Fibroblast of lung (primary cell): Measurements from ENCODE around the gene ARPP21. TPM values are rescaled to one million over a fixed set of nuclear protein-coding genes. Genes with fewer than 3 reads are reported as not detected.

ENCODE experiments used
- DNase-seq, 2 donors: peaks; one replicate each; pipeline versions ENCODE4 v3.0.0 to v3.0.0-alpha.2; 2010; ENCODE audit warnings: low read depth in 2 of 2
- H2AFZ ChIP-seq: 2 replicates; pipeline ENCODE4 v1.5.1; 2012; ENCODE audit warnings: low read length, control low read depth, inconsistent platforms
- H3K27ac ChIP-seq: 2 replicates; pipeline ENCODE4 v1.5.1; 2011; ENCODE audit warnings: low read length, control low read depth; ENCODE audit not compliant: insufficient read depth
- H3K27me3 ChIP-seq: 2 replicates; pipeline ENCODE4 v1.5.1; 2011; ENCODE audit warnings: mild to moderate bottlenecking, low read length; ENCODE audit not compliant: control insufficient read depth, insufficient read depth
- H3K36me3 ChIP-seq: 2 replicates; pipeline ENCODE4 v1.5.1; 2011; ENCODE audit warnings: low read length; ENCODE audit not compliant: control insufficient read depth, insufficient read depth
- H3K4me1 ChIP-seq: 2 replicates; pipeline ENCODE4 v1.5.1; 2011; ENCODE audit warnings: low read length; ENCODE audit not compliant: control insufficient read depth, insufficient read depth; ENCODE audit errors: extremely low read depth
- H3K4me2 ChIP-seq: 2 replicates; pipeline ENCODE4 v1.5.1; 2011; ENCODE audit warnings: low read length, control low read depth; ENCODE audit not compliant: insufficient read depth; ENCODE audit errors: extremely low read depth
- H3K4me3 ChIP-seq, 4 experiments: fragments of 200-600 bp in 1 of 4; sonication (generic) in 1 of 4; replicated peaks in 1 of 4; 2 replicates each; pipeline ENCODE4 v1.5.1; 2011 to 2016; ENCODE audit warnings: low read length in 4 of 4, low read depth in 3 of 4, mild to moderate bottlenecking in 3 of 4, control low read depth in 2 of 4, inconsistent platforms in 1 of 4, mixed read lengths in 1 of 4; ENCODE audit not compliant: insufficient read depth in 1 of 4; ENCODE audit errors: control extremely low read depth in 1 of 4
- H3K79me2 ChIP-seq: 2 replicates; pipeline ENCODE4 v1.5.1; 2012; ENCODE audit warnings: mild to moderate bottlenecking, low read length, inconsistent platforms; ENCODE audit not compliant: control insufficient read depth, insufficient read depth
- H3K9ac ChIP-seq: 2 replicates; pipeline ENCODE4 v1.5.1; 2011; ENCODE audit warnings: mild to moderate bottlenecking, low read length, control low read depth; ENCODE audit not compliant: insufficient read depth
- H3K9me3 ChIP-seq: 2 replicates; pipeline ENCODE4 v1.5.1; 2012; ENCODE audit warnings: low read depth, low read length; ENCODE audit not compliant: control insufficient read depth, insufficient read depth
- H4K20me1 ChIP-seq: 2 replicates; pipeline ENCODE4 v1.5.1; 2011; ENCODE audit warnings: low read length; ENCODE audit not compliant: control insufficient read depth, insufficient read depth; ENCODE audit errors: extremely low read depth
- EZH2 ChIP-seq: IDR thresholded peaks from 2 replicates; pipeline ENCODE4 v1.5.1; 2012; ENCODE audit warnings: low read length, control low read depth, mild to moderate bottlenecking; ENCODE audit errors: missing control alignments
- polyA plus RNA-seq, 2 donors: library from polyadenylated mRNA; depleted of rRNA in 1 of 2; stranded (reverse) in 1 of 2; unstranded in 1 of 2; fragments of >200 nt; gene quantifications; 2 replicates each; pipeline ENCODE4 v1.2.1, GENCODE V29; 2011 to 2012; ENCODE audit warnings: missing spikeins in 1 of 2
- total RNA-seq: library from RNA; depleted of rRNA; stranded (reverse); fragments of >200 nt; gene quantifications from 2 replicates; pipeline ENCODE4 v1.2.1, GENCODE V29; 2014
- TF ChIP-seq, protein P1 (sequence below), 2 donors: IDR thresholded peaks in 1 of 2; conservative IDR thresholded peaks in 1 of 2; 1 replicate in 1 of 2; 2 replicates in 1 of 2; pipeline ENCODE4 v1.5.1; 2011 to 2012; ENCODE audit warnings: low read length in 2 of 2, control low read depth in 1 of 2, inconsistent platforms in 1 of 2, low read depth in 1 of 2, mild to moderate bottlenecking in 1 of 2

The ARPP21 gene
- total and polyA plus RNA-seq, 2 donors (not counting 1 experiment from before 2014, with no cell fraction given), result not detected

DNA sequence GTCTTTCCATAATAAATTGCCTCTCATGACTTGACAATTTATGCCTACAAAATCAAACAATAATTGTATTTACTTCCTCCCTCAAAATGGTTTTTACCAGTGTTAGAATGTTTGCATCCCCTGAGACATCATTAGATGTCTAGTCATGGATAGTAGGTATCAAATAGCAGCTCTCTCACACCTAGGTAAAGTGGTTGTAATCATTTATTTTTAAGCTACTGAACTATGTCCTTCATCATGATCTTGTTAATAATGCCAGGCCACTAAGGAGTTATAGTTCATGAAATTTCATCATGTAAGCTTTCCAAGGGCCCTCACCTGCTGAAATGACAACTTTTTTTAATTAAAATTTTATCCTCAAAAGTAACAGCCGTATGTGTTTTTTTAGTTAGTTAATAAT, 134.1 kb downstream of the ARPP21 start:
- DNase-seq, result no peak
- Histone ChIP-seq H3K4me2 (no peak overlapping the region), H3K4me1 (no peaks in the 10 kb centered on the region), H3K36me3 (no peaks in the 10 kb centered on the region), H3K9ac (no peak overlapping the region), H3K27me3 (no peaks in the 10 kb centered on the region), H3K27ac (no peak overlapping the region), H3K9me3 (no peaks in the 10 kb centered on the region), H3K4me3 (no peak overlapping the region), H2AFZ (no peak overlapping the region), H4K20me1 (no peaks in the 10 kb centered on the region), H3K79me2 (no peaks in the 10 kb centered on the region)
- TF ChIP-seq, protein P1, sequence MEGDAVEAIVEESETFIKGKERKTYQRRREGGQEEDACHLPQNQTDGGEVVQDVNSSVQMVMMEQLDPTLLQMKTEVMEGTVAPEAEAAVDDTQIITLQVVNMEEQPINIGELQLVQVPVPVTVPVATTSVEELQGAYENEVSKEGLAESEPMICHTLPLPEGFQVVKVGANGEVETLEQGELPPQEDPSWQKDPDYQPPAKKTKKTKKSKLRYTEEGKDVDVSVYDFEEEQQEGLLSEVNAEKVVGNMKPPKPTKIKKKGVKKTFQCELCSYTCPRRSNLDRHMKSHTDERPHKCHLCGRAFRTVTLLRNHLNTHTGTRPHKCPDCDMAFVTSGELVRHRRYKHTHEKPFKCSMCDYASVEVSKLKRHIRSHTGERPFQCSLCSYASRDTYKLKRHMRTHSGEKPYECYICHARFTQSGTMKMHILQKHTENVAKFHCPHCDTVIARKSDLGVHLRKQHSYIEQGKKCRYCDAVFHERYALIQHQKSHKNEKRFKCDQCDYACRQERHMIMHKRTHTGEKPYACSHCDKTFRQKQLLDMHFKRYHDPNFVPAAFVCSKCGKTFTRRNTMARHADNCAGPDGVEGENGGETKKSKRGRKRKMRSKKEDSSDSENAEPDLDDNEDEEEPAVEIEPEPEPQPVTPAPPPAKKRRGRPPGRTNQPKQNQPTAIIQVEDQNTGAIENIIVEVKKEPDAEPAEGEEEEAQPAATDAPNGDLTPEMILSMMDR (conservative IDR thresholded peaks at IDR 0.05 in 1 of 2, IDR thresholded peaks at IDR 0.05 in 1 of 2; ENCODE audit: low read depth in 1 of 2, low read length in 2 of 2), result no peak
- TF ChIP-seq EZH2, result no peak

DNA sequence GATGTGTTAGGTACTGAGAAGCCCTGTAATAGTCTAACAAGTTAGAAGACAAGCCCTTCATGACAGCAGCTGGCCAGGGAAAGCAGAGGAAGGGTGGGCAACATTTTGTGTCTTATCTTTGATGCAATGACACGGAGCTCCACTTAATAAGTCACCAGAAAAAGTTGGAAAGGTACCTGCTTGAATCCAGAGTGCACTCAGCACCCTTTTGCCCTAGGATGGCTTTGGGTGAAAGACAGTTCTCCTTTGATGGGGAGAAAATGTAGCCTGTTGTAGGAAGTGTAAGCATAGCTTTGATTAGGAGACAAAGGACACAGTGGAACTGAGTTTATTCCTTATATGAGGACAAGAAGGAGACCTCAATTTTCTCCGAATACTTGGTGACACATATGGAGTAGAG, 137.0 kb downstream of the ARPP21 start:
- H3K4me1 ChIP-seq, result no peaks in the 10 kb centered on the region

DNA sequence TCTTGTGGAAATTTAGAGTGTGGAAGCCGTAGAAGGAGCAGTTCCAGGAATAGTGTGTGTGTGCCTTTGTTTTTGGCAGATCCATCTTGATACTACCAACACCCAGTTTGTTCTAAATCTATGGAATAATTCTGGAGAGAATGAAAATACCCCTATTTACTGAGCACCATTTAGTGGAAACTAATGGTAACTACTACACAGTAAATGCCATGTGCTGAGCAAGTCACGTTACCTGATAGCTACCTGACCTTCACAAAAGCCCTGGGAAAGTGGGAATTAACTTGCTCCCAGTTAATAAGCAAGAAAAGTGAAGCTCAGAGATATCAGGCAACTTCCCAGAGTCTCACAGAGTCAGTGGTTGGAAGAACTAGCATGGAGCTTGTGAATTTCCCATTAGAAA, 137.7 kb downstream of the ARPP21 start:
- H3K9ac ChIP-seq, result no peak overlapping the region
- H2AFZ ChIP-seq, result no peak overlapping the region
- DNase-seq, result no peak
- H3K4me2 ChIP-seq, result no peak overlapping the region
- no peak for TF ChIP-seq EZH2
- TF ChIP-seq, protein P1 (conservative IDR thresholded peaks at IDR 0.05 in 1 of 2, IDR thresholded peaks at IDR 0.05 in 1 of 2; ENCODE audit: low read depth in 1 of 2, low read length in 2 of 2), result no peak
- no peaks in the 10 kb centered on the region for H4K20me1 ChIP-seq
- H3K36me3 ChIP-seq, result no peaks in the 10 kb centered on the region
- H3K27me3 ChIP-seq, result no peaks in the 10 kb centered on the region
- H3K27ac ChIP-seq, result no peak overlapping the region
- H3K4me1 ChIP-seq, result no peaks in the 10 kb centered on the region
- no peaks in the 10 kb centered on the region for H3K79me2 ChIP-seq
- no peak overlapping the region for H3K4me3 ChIP-seq
- no peaks in the 10 kb centered on the region for H3K9me3 ChIP-seq

More for the DNA sequence above, 137.0 kb downstream of the ARPP21 start:
- no peaks in the 10 kb centered on the region for H3K79me2 ChIP-seq
- H3K36me3 ChIP-seq, result no peaks in the 10 kb centered on the region
- no peak overlapping the region for H3K9ac ChIP-seq
- no peak for DNase-seq
- H3K27me3 ChIP-seq, result no peaks in the 10 kb centered on the region
- no peak overlapping the region for H3K4me2 ChIP-seq
- TF ChIP-seq, protein P1 (conservative IDR thresholded peaks at IDR 0.05 in 1 of 2, IDR thresholded peaks at IDR 0.05 in 1 of 2; ENCODE audit: low read depth in 1 of 2, low read length in 2 of 2), result no peak
- no peak for TF ChIP-seq EZH2
- no peak overlapping the region for H3K27ac ChIP-seq
- no peaks in the 10 kb centered on the region for H4K20me1 ChIP-seq
- H3K4me3 ChIP-seq, result no peak overlapping the region
- H3K9me3 ChIP-seq, result no peaks in the 10 kb centered on the region
- no peak overlapping the region for H2AFZ ChIP-seq
